OCI-LY1 (cell line): ENCODE measurements around the gene PCDH10.
A peak's percentile ranks its signal among the peaks of the same experiment; 100 is the strongest.
"Not testable (repeated sequence)": the region's sequence is repeated elsewhere in the genome, so short reads cannot be mapped to it uniquely, and the experiment has no call there.

Experiments
- H2AFZ ChIP-seq: fragments of 200-600 bp; sonication (generic), shearing (Covaris generic); 2 replicates; pipeline ENCODE4 v1.6.0; 2014; ENCODE audit warnings: antibody characterized with exemption, mild to moderate bottlenecking, low read length
- H3F3A ChIP-seq: fragments of 200-600 bp; sonication (generic), shearing (Covaris generic); 2 replicates; pipeline ENCODE4 v1.6.0; 2014; ENCODE audit warnings: mild to moderate bottlenecking, antibody characterized with exemption, low read length, moderate library complexity; ENCODE audit not compliant: insufficient read depth
- H3K27ac ChIP-seq: fragments of 200-600 bp; sonication (generic); 2 replicates; pipeline ENCODE4 v1.5.1; 2014; ENCODE audit warnings: low read length, mixed run types, mild to moderate bottlenecking, low read depth; ENCODE audit not compliant: poor library complexity, severe bottlenecking
- H3K27me3 ChIP-seq: fragments of 200-600 bp; sonication (generic); 2 replicates; pipeline ENCODE4 v1.6.0; 2014; ENCODE audit warnings: antibody characterized with exemption, mild to moderate bottlenecking, low read length, moderate library complexity; ENCODE audit not compliant: insufficient read depth
- H3K36me3 ChIP-seq: fragments of 200-600 bp; sonication (generic); 2 replicates; pipeline ENCODE4 v1.6.1; 2014; ENCODE audit warnings: mild to moderate bottlenecking, antibody characterized with exemption, low read length, moderate library complexity, mixed read lengths; ENCODE audit not compliant: insufficient read depth
- H3K4me1 ChIP-seq: fragments of 200-600 bp; sonication (generic); 2 replicates; pipeline ENCODE4 v1.5.1; 2014; ENCODE audit warnings: mild to moderate bottlenecking, low read length, moderate library complexity; ENCODE audit not compliant: insufficient read depth, severe bottlenecking
- H3K4me2 ChIP-seq: fragments of 200-600 bp; sonication (generic), shearing (Covaris generic); 2 replicates; pipeline ENCODE4 v1.6.1; 2014; ENCODE audit warnings: low read length
- H3K4me3 ChIP-seq: fragments of 200-600 bp; sonication (generic); 2 replicates; pipeline ENCODE4 v1.5.1; 2014; ENCODE audit warnings: low read length, low read depth, mild to moderate bottlenecking, mixed read lengths; ENCODE audit not compliant: poor library complexity, severe bottlenecking
- H3K79me2 ChIP-seq: fragments of 200-600 bp; shearing (Covaris generic); 2 replicates; pipeline ENCODE4 v1.6.1; 2016; ENCODE audit warnings: mixed run types, low read length, mixed read lengths; ENCODE audit not compliant: insufficient read depth
- H3K9ac ChIP-seq: fragments of 200-600 bp; sonication (generic), shearing (Covaris generic); 2 replicates; pipeline ENCODE4 v1.6.1; 2014; ENCODE audit warnings: mild to moderate bottlenecking, low read length, mixed read lengths
- H3K9me2 ChIP-seq: fragments of 200-600 bp; sonication (generic), shearing (Covaris generic); 2 replicates; pipeline ENCODE4 v1.6.1; 2014; ENCODE audit warnings: low read depth, mild to moderate bottlenecking, low read length, mixed read lengths
- H3K9me3 ChIP-seq: fragments of 200-600 bp; shearing (Covaris generic); 2 replicates; pipeline ENCODE4 v1.6.1; 2014; ENCODE audit warnings: low read length, mixed read lengths
- H4K20me1 ChIP-seq: fragments of 200-600 bp; sonication (generic), shearing (Covaris generic); 2 replicates; pipeline ENCODE4 v1.6.0; 2016; ENCODE audit warnings: mild to moderate bottlenecking, low read length; ENCODE audit not compliant: insufficient read depth
- CTCF ChIP-seq: fragments of 200-600 bp; sonication (generic), shearing (Covaris generic); IDR thresholded peaks from 2 replicates; pipeline ENCODE4 v1.5.1; 2017; ENCODE audit warnings: mild to moderate bottlenecking, antibody characterized with exemption, low read length, moderate library complexity, mixed read lengths
- EZH2 ChIP-seq: fragments of 200-600 bp; sonication (generic), shearing (Covaris generic); IDR thresholded peaks from 2 replicates; pipeline ENCODE4 v1.8.0; 2017; ENCODE audit warnings: borderline replicate concordance, mixed run types, mild to moderate bottlenecking, antibody characterized with exemption, low read length, moderate library complexity, mixed read lengths

The PCDH10 gene

GRCh38 chr4:133190098-133190497 lies 41.0 kb downstream of the PCDH10 start:
- H4K20me1 ChIP-seq: no peaks in the 10 kb centered on the region
- no peaks in the 10 kb centered on the region for H3K79me2 ChIP-seq
- H3F3A ChIP-seq: no peaks in the 10 kb centered on the region
- H3K4me1 ChIP-seq: peaks cover 29% of the 10 kb centered on the region
- H2AFZ ChIP-seq: peak overlapping the region; percentile 78
- no peaks in the 10 kb centered on the region for H3K36me3 ChIP-seq
- no peak overlapping the region for H3K4me3 ChIP-seq
- H3K9ac ChIP-seq: no peak overlapping the region
- H3K27ac ChIP-seq: no peak overlapping the region
- TF ChIP-seq CTCF (no peak), EZH2 (no peak)
- H3K4me2 ChIP-seq: no peak overlapping the region
- no peaks in the 10 kb centered on the region for H3K9me3 ChIP-seq
- H3K9me2 ChIP-seq: no peaks in the 10 kb centered on the region
- H3K27me3 ChIP-seq: no peaks in the 10 kb centered on the region

- no peak overlapping the region for H3K27ac ChIP-seq
- H3K4me1 ChIP-seq: no peaks in the 10 kb centered on the region
- H3K9me3 ChIP-seq: peaks cover 5% of the 10 kb centered on the region; the same call in 1 of the 2 replicates
- TF ChIP-seq EZH2 (no peak), CTCF (no peak)
- no peaks in the 10 kb centered on the region for H3K27me3 ChIP-seq
- H3K79me2 ChIP-seq: no peaks in the 10 kb centered on the region
- H3K4me2 ChIP-seq: no peak overlapping the region
- H3K4me3 ChIP-seq: no peak overlapping the region
- H4K20me1 ChIP-seq: no peaks in the 10 kb centered on the region
- peak overlapping the region; percentile 84 for H2AFZ ChIP-seq
- no peaks in the 10 kb centered on the region for H3K36me3 ChIP-seq
- no peak overlapping the region for H3K9ac ChIP-seq
- H3F3A ChIP-seq: no peaks in the 10 kb centered on the region
- no peaks in the 10 kb centered on the region for H3K9me2 ChIP-seq
These were observed 59.7 kb downstream of the PCDH10 start for GRCh38 chr4:133208694-133209285.

GRCh38 chr4:133233922-133234321 lies 84.8 kb downstream of the PCDH10 start:
- Histone ChIP-seq H3K79me2 (no peaks in the 10 kb centered on the region), H4K20me1 (no peaks in the 10 kb centered on the region), H3K9ac (no peak overlapping the region), H3K4me2 (no peak overlapping the region), H3F3A (no peaks in the 10 kb centered on the region), H3K27me3 (no peaks in the 10 kb centered on the region), H3K9me2 (no peaks in the 10 kb centered on the region), H2AFZ (no peak overlapping the region), H3K4me1 (peaks cover 8% of the 10 kb centered on the region), H3K9me3 (peaks cover 11% of the 10 kb centered on the region), H3K4me3 (no peak overlapping the region), H3K36me3 (no peaks in the 10 kb centered on the region), H3K27ac (no peak overlapping the region)
- TF ChIP-seq CTCF (no peak), EZH2 (no peak)

- not testable (repeated sequence) for H3K9me2 ChIP-seq, H3K4me2 ChIP-seq, H3K27ac ChIP-seq, H4K20me1 ChIP-seq, H2AFZ ChIP-seq, H3K9ac ChIP-seq, H3K9me3 ChIP-seq, H3K79me2 ChIP-seq, H3K4me3 ChIP-seq, H3K4me1 ChIP-seq, H3F3A ChIP-seq, H3K27me3 ChIP-seq, H3K36me3 ChIP-seq
These were observed 91.4 kb downstream of the PCDH10 start for GRCh38 chr4:133240451-133240850.
